SK-N-SH (cell line): ENCODE measurements around the gene GATC. TPM values are rescaled to one million over a fixed set of nuclear protein-coding genes. Genes with fewer than 3 reads are reported as not detected.

Experiments
- CTCF ChIA-PET: fragments of 300-600, 350-600 bp; formaldehyde crosslinking; extraction: SDS; loops from one replicate; lab custom pipeline; 2021; lab: Yijun Ruan, JAX
- POLR2A ChIA-PET: fragments of 350-600 bp; sonication (Branson Sonifier 250); formaldehyde crosslinking; extraction: SDS; loops from one replicate; lab custom pipeline; 2020; ENCODE audit warnings: antibody characterized with exemption, inconsistent platforms; lab: Yijun Ruan, JAX
- DNase-seq: peaks from one replicate; pipeline ENCODE4 v3.0.0; 2012
- H2AFZ ChIP-seq: fragments of 200-600 bp; sonication (generic); 2 replicates; pipeline ENCODE4 v1.8.1; 2016; ENCODE audit warnings: antibody characterized with exemption, mild to moderate bottlenecking, low read depth
- H3F3A ChIP-seq: fragments of 200-600 bp; sonication (generic); replicated peaks from 2 replicates; pipeline ENCODE3; 2016; ENCODE audit warnings: antibody characterized with exemption, mild to moderate bottlenecking; ENCODE audit not compliant: insufficient read depth
- H3K27ac ChIP-seq, 2 experiments: fragments of 200-500 bp in 1 of 2; fragments of 200-600 bp in 1 of 2; sonication (Bioruptor generic) in 1 of 2; sonication (generic), shearing (Covaris generic) in 1 of 2; 2 replicates each; pipeline versions ENCODE4 v1.5.1 to v1.6.1; 2014 to 2016; ENCODE audit warnings: low read depth in 2 of 2, inconsistent platforms in 1 of 2, low read length in 1 of 2, mild to moderate bottlenecking in 1 of 2, mixed read lengths in 1 of 2
- H3K27me3 ChIP-seq: fragments of 200-600 bp; sonication (generic), shearing (Covaris generic); 2 replicates; pipeline ENCODE4 v1.6.1; 2016; ENCODE audit warnings: mixed run types; ENCODE audit not compliant: insufficient read depth
- H3K36me3 ChIP-seq, 2 experiments: fragments of 200-500 bp in 1 of 2; fragments of 200-600 bp in 1 of 2; sonication (Bioruptor generic) in 1 of 2; sonication (generic) in 1 of 2; replicated peaks in 1 of 2; 2 replicates each; pipeline versions ENCODE3 to v1.5.1; 2014 to 2016; ENCODE audit warnings: low read length in 1 of 2, mild to moderate bottlenecking in 1 of 2; ENCODE audit not compliant: insufficient read depth in 2 of 2, control insufficient read depth in 1 of 2
- H3K4me1 ChIP-seq, 2 experiments: fragments of 200-500 bp in 1 of 2; fragments of 200-600 bp in 1 of 2; sonication (Bioruptor generic) in 1 of 2; sonication (generic), shearing (Covaris generic) in 1 of 2; 2 replicates each; pipeline versions ENCODE4 v1.5.1 to v1.6.1; 2014 to 2016; ENCODE audit warnings: low read depth in 1 of 2, low read length in 1 of 2, mixed run types in 1 of 2; ENCODE audit not compliant: insufficient read depth in 2 of 2, control insufficient read depth in 1 of 2
- H3K4me2 ChIP-seq: fragments of 200-600 bp; sonication (generic), shearing (Covaris generic); 2 replicates; pipeline ENCODE4 v1.6.1; 2017; ENCODE audit warnings: mixed run types
- H3K4me3 ChIP-seq, 2 experiments: fragments of 200-500 bp in 1 of 2; fragments of 200-600 bp in 1 of 2; sonication (Bioruptor generic) in 1 of 2; sonication (generic), shearing (Covaris generic) in 1 of 2; 2 replicates each; pipeline versions ENCODE4 v1.5.1 to v1.8.1; 2014 to 2016; ENCODE audit warnings: low read depth in 2 of 2, inconsistent platforms in 1 of 2, low read length in 1 of 2, mild to moderate bottlenecking in 1 of 2, mixed read lengths in 1 of 2, moderate library complexity in 1 of 2
- H3K79me2 ChIP-seq: fragments of 200-600 bp; sonication (generic); 2 replicates; pipeline ENCODE4 v1.8.1; 2017; ENCODE audit warnings: mild to moderate bottlenecking; ENCODE audit not compliant: insufficient read depth
- H3K9ac ChIP-seq: fragments of 200-600 bp; sonication (generic); 2 replicates; pipeline ENCODE4 v1.6.1; 2017; ENCODE audit warnings: mixed run types
- H3K9me2 ChIP-seq: fragments of 200-600 bp; sonication (generic); 2 replicates; pipeline ENCODE4 v1.6.1; 2017; ENCODE audit warnings: mixed run types
- H3K9me3 ChIP-seq: fragments of 200-600 bp; sonication (generic); 2 replicates; pipeline ENCODE4 v1.6.1; 2017; ENCODE audit warnings: mixed run types, mild to moderate bottlenecking, moderate library complexity
- H4K20me1 ChIP-seq: fragments of 200-600 bp; sonication (generic); 2 replicates; pipeline ENCODE4 v1.6.1; 2017; ENCODE audit warnings: mild to moderate bottlenecking, mixed run types; ENCODE audit not compliant: insufficient read depth
- CHD2 ChIP-seq: fragments of 150-350 bp; IDR thresholded peaks from 2 replicates; pipeline ENCODE4 v1.6.1; 2018; ENCODE audit warnings: low read length; ENCODE audit not compliant: partially characterized antibody
- CTCF ChIP-seq: fragments of 200-600 bp; sonication (generic); IDR thresholded peaks from 2 replicates; pipeline ENCODE4 v1.6.1; 2017; ENCODE audit warnings: antibody characterized with exemption, mild to moderate bottlenecking, moderate library complexity
- ELF1 ChIP-seq: IDR thresholded peaks from 2 replicates; pipeline ENCODE4 v1.4.0; 2012
- FOXM1 ChIP-seq: IDR thresholded peaks from 2 replicates; pipeline ENCODE4 v1.4.0; 2012; ENCODE audit warnings: low read depth, mild to moderate bottlenecking
- GABPA ChIP-seq: IDR thresholded peaks from 2 replicates; pipeline ENCODE4 v1.4.0; 2012; ENCODE audit warnings: low read depth, mild to moderate bottlenecking
- JUND ChIP-seq: IDR thresholded peaks from 2 replicates; pipeline ENCODE4 v1.4.0; 2012
- MAX ChIP-seq: IDR thresholded peaks from 2 replicates; pipeline ENCODE4 v1.4.0; 2012; ENCODE audit warnings: low read depth
- MXI1 ChIP-seq: IDR thresholded peaks from 2 replicates; pipeline ENCODE4 v1.6.1; 2012; ENCODE audit warnings: mild to moderate bottlenecking, low read depth, low read length, improper control_type of control experiment
- NRF1 ChIP-seq: IDR thresholded peaks from 2 replicates; pipeline ENCODE4 v1.6.1; 2012; ENCODE audit warnings: low read depth, mild to moderate bottlenecking, low read length
- PBX3 ChIP-seq: IDR thresholded peaks from 2 replicates; pipeline ENCODE4; 2012
- SIN3A ChIP-seq: IDR thresholded peaks from 2 replicates; pipeline ENCODE4 v1.6.1; 2012; ENCODE audit warnings: low read depth, mild to moderate bottlenecking, low read length, moderate library complexity, borderline replicate concordance
- SMC3 ChIP-seq: IDR thresholded peaks from 2 replicates; pipeline ENCODE4 v1.6.1; 2012; ENCODE audit warnings: low read depth, low read length, improper control_type of control experiment
- TAF1 ChIP-seq: IDR thresholded peaks from 2 replicates; pipeline ENCODE4 v1.6.1; 2012; ENCODE audit warnings: low read depth, mild to moderate bottlenecking, low read length, moderate library complexity, borderline replicate concordance
- TCF12 ChIP-seq: IDR thresholded peaks from 2 replicates; pipeline ENCODE4 v1.4.0; 2012
- TEAD4 ChIP-seq: IDR thresholded peaks from 2 replicates; pipeline ENCODE4 v1.4.0; 2012; ENCODE audit warnings: mild to moderate bottlenecking, borderline replicate concordance; ENCODE audit not compliant: insufficient read depth
- USF1 ChIP-seq: IDR thresholded peaks from 2 replicates; pipeline ENCODE4 v1.4.0; 2012; ENCODE audit warnings: low read depth, borderline replicate concordance
- USF2 ChIP-seq: fragments of 150-350 bp; IDR thresholded peaks from 2 replicates; pipeline ENCODE4 v1.6.1; 2017; ENCODE audit warnings: antibody characterized with exemption, low read length, low read depth, borderline replicate concordance
- ZBTB33 ChIP-seq: IDR thresholded peaks from 2 replicates; pipeline ENCODE4 v1.4.0; 2012; ENCODE audit warnings: low read depth, borderline replicate concordance
- WGBS: methylation state at CpG from one replicate; pipeline ENCODE4 v1.1.6; 2017; ENCODE audit warnings: low lambda C conversion rate; 5-methylcytosine and 5-hydroxymethylcytosine counted together
- polyA plus RNA-seq, 3 experiments: library from polyadenylated mRNA; depleted of rRNA; stranded (reverse); fragments of >200 nt; gene quantifications; 2 replicates each; pipeline ENCODE4 v1.2.3, GENCODE V29; 2012

Gene GATC
- polyA plus RNA-seq, 1 of the 3 experiments (the other 2 are of a cell fraction) = 10.6 TPM

- Histone ChIP-seq H3K9ac (no peak overlapping the region), H3K9me3 (no peaks in the 10 kb centered on the region), H3K4me2 (no peak overlapping the region), H3K4me3 (no peak overlapping the region), H3K9me2 (no peaks in the 10 kb centered on the region), H3K4me1 (no peaks in the 10 kb centered on the region), H2AFZ (no peak overlapping the region), H4K20me1 (peaks cover 33% of the 10 kb centered on the region), H3K27ac (no peak overlapping the region), H3K27me3 (no peaks in the 10 kb centered on the region), H3K36me3 (peaks cover 69 to 82% of the 10 kb centered on the region in 2 experiments), H3F3A (peaks cover 41% of the 10 kb centered on the region), H3K79me2 (peaks cover 48% of the 10 kb centered on the region)
- POLR2A ChIA-PET = no interaction called here
- DNase-seq = no peak
- TF ChIP-seq CTCF (no peak), ZBTB33 (no peak), PBX3 (no peak), TAF1 (no peak), JUND (no peak), TEAD4 (no peak), NRF1 (no peak)
- TF ChIP-seq, all 33 proteins: peak for 0
- CTCF ChIA-PET = interaction anchor here (1.0 to 1.4 kb wide), 2 partner anchors 9 to 22 kb away, joined by 4 read pairs; no protein-coding TSS in a partner anchor
- 86% methylated on average over 3 of the region's 3 CpGs for WGBS
Observed at GRCh38 chr12:120462099-120462640, 15.9 kb downstream of the GATC start.

- H3F3A ChIP-seq = peaks cover 37% of the 10 kb centered on the region
- H3K79me2 ChIP-seq = peaks cover 64% of the 10 kb centered on the region
- H3K4me3 ChIP-seq = no peak overlapping the region
- ChIA-PET CTCF (interaction anchor here (1.2 to 1.4 kb wide), 3 partner anchors 11 to 97 kb away, joined by 3 to 7 read pairs (median 4); no protein-coding TSS in a partner anchor), POLR2A (interaction anchor here (1.2 kb wide), 1 partner anchor 27 kb away, joined by 3 read pairs; no protein-coding TSS in a partner anchor)
- H3K4me2 ChIP-seq = no peak overlapping the region
- H3K4me1 ChIP-seq = peaks cover 0 to 5% of the 10 kb centered on the region in 2 experiments; a peak in 1 of 4 replicates
- DNase-seq = no peak
- H3K27me3 ChIP-seq = no peaks in the 10 kb centered on the region
- no peak overlapping the region for H2AFZ ChIP-seq
- H3K9ac ChIP-seq = no peak overlapping the region
- H3K36me3 ChIP-seq = peaks cover 64 to 69% of the 10 kb centered on the region in 2 experiments
- H3K9me3 ChIP-seq = no peaks in the 10 kb centered on the region
- H3K27ac ChIP-seq = no peak overlapping the region
- peaks cover 49% of the 10 kb centered on the region for H4K20me1 ChIP-seq
- H3K9me2 ChIP-seq = no peaks in the 10 kb centered on the region
- WGBS = 91% methylated on average over 5 of the region's 5 CpGs
- TF ChIP-seq MXI1 (no peak), TCF12 (no peak), USF1 (no peak), USF2 (no peak), ELF1 (no peak), MAX (no peak), CHD2 (no peak), SIN3A (no peak), CTCF (no peak), TAF1 (no peak), FOXM1 (no peak), GABPA (no peak), SMC3 (no peak)
Observed at GRCh38 chr12:120463712-120464111, 17.5 kb downstream of the GATC start.
